Peyer's patch (tissue), 4 donors: Measurements from ENCODE around the gene SERPINB10. TPM values are rescaled to one million over a fixed set of nuclear protein-coding genes. Genes with fewer than 3 reads are reported as not detected.

Experiments used
- DNase-seq, 3 donors: peaks; one replicate each; pipeline ENCODE4 v3.0.0-alpha.2; 2017 to 2019
- H3K27ac ChIP-seq, 4 donors: fragments of 200-600 bp; sonication (generic); one replicate each; pipeline ENCODE4 v1.5.1; 2016 to 2019
- H3K27me3 ChIP-seq, 2 donors: fragments of 200-600 bp; sonication (generic); one replicate each; pipeline ENCODE4 v1.5.1; 2019
- H3K36me3 ChIP-seq, 3 donors: fragments of 200-600 bp; sonication (generic); one replicate each; pipeline ENCODE4 v1.5.1; 2016 to 2019
- H3K4me1 ChIP-seq, 4 donors: fragments of 200-600 bp; sonication (generic); one replicate each; pipeline ENCODE4 v1.5.1; 2016 to 2019
- H3K4me3 ChIP-seq, 4 donors: fragments of 200-600 bp; sonication (generic); 1 replicate in 3 of 4; 2 replicates in 1 of 4; pipeline ENCODE4 v1.5.1; 2016 to 2019; ENCODE audit warnings: mild to moderate bottlenecking in 1 of 4
- H3K9me3 ChIP-seq, 4 donors: fragments of 200-600 bp; sonication (generic); one replicate each; pipeline ENCODE4 v1.5.1; 2016 to 2019; ENCODE audit warnings: mild to moderate bottlenecking in 1 of 4
- CTCF ChIP-seq, 6 experiments: fragments of 450-650 bp in 4 of 6; fragments of 200-600 bp in 2 of 6; sonication (generic) in 1 of 6; IDR thresholded peaks; one replicate each; pipeline ENCODE4 v1.5.1; 2017 to 2019; ENCODE audit warnings: antibody characterized with exemption in 6 of 6, mild to moderate bottlenecking in 3 of 6, moderate library complexity in 1 of 6
- POLR2A ChIP-seq, 2 donors: fragments of 450-650 bp; IDR thresholded peaks; one replicate each; pipeline ENCODE4 v1.5.1; 2017; ENCODE audit warnings: antibody characterized with exemption in 2 of 2, mild to moderate bottlenecking in 2 of 2, moderate library complexity in 2 of 2
- total RNA-seq, 4 donors: library from RNA; depleted of rRNA; stranded (reverse); fragments of >200 nt; gene quantifications; one replicate each; pipeline ENCODE4 v1.1.0, GENCODE V29; 2016

SERPINB10 gene
- total RNA-seq, 4 donors from 2014 or later = not detected

DNA sequence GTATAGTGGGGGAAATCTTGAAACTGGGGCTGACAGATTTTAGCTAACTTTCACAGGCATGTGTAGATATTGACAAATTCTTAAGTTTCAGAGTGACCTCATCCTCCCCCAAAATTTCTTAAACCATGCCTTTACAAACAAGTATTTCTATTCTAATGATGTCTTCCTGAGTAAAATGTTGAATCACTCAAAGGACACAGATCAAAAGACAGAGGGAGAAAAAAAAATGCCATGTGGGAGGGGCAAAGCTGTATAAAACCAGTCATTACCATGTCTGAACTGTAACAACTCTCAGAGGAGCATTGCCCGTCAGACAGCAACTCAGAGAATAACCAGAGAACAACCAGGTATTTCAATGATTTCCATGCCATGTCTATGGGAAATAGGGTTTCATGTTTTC lies 20.3 kb upstream of the SERPINB10 start, which contains the start of gene SERPINB2:
SERPINB2 (plus strand) TSS at position 282 of the 400 bp plus-strand sequence. CDS start 3,740 bp downstream, outside the sequence.
- Histone ChIP-seq H3K27me3 (no peaks in the 10 kb centered on the region), H3K4me1 (no peaks in the 10 kb centered on the region), H3K9me3 (no peaks in the 10 kb centered on the region), H3K4me3 (no peak within 1 kb of the TSS), H3K27ac (no peak within 1 kb of the TSS), H3K36me3 (no peaks in the 10 kb centered on the region)
- no peak for TF ChIP-seq CTCF (IDR thresholded peaks at IDR 0.05)
- TF ChIP-seq POLR2A (IDR thresholded peaks at IDR 0.05) = no peak
- DNase-seq = no peak

DNA sequence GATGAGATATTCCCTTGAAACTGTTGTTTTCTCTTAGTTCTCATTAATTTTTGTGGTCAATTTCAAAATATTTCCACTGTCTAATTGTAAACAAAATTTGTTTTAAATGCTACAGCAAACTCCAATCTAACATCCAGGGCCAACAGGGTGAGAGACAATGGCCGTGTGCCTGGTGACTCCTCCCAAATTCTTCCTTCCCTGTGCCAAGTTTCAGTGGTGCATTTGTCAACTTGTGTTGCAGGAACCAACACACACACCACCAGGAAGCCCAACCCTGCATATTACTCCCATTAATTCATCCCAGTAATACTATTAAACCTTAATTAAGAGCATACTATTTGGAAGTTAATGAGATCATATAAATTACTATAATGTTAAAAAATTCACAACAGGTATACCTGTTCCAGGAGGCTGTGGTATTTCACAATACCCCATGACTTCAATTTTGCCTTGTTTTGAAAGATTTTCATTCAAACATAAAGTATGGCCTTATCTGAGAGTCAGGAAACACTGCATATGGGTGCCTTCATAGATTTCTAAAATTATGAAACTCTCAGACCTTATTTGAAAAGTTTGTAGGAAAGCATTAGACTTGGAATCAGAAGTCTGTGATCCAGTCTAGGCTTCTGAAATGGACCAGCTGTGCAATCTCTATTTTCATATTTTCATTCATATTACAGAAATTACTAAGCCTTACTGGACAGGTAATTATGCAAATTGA lies 19.1 kb upstream of the SERPINB10 start:
- Histone ChIP-seq H3K36me3 (no peaks in the 10 kb centered on the region), H3K9me3 (no peaks in the 10 kb centered on the region), H3K4me3 (no peak overlapping the region), H3K27me3 (no peaks in the 10 kb centered on the region), H3K4me1 (no peaks in the 10 kb centered on the region), H3K27ac (no peak overlapping the region)
- no peak for TF ChIP-seq CTCF (IDR thresholded peaks at IDR 0.05)
- no peak for DNase-seq

DNA sequence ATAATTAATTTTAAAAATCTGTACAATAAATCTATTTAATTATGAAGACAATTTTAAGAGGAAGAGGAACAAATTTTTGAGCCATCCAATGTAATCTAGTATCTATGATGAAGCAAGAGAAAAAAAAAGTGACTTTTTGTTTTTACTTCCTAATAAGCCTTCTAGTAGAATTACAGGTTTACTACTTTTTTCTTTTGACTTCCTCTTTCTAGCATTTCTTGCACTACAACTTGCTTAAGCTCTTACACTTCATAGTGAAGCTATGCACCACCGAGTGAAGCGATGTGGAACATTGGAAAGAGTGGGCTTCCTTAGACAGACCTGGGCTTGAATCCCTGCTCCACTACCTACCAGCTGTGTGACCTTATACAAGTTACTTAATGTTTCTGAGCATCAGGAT lies 18.1 kb upstream of the SERPINB10 start:
- Histone ChIP-seq H3K4me3 (no peak overlapping the region), H3K9me3 (no peaks in the 10 kb centered on the region), H3K27me3 (no peaks in the 10 kb centered on the region), H3K36me3 (no peaks in the 10 kb centered on the region), H3K27ac (no peak overlapping the region), H3K4me1 (no peaks in the 10 kb centered on the region)
- DNase-seq = no peak
- TF ChIP-seq CTCF (IDR thresholded peaks at IDR 0.05) (no peak), POLR2A (IDR thresholded peaks at IDR 0.05) (no peak)

GRCh38 chr18:63890237-63890949 lies 17.4 kb upstream of the SERPINB10 start:
- Histone ChIP-seq H3K9me3 (no peaks in the 10 kb centered on the region), H3K4me3 (no peak overlapping the region), H3K4me1 (no peaks in the 10 kb centered on the region), H3K27ac (no peak overlapping the region), H3K36me3 (no peaks in the 10 kb centered on the region), H3K27me3 (no peaks in the 10 kb centered on the region)
- no peak for DNase-seq
- no peak for TF ChIP-seq POLR2A (IDR thresholded peaks at IDR 0.05)
- no peak for TF ChIP-seq CTCF (IDR thresholded peaks at IDR 0.05)

GRCh38 chr18:63890950-63891304 lies 16.8 kb upstream of the SERPINB10 start:
- Histone ChIP-seq H3K4me1 (no peaks in the 10 kb centered on the region), H3K27me3 (no peaks in the 10 kb centered on the region), H3K36me3 (no peaks in the 10 kb centered on the region), H3K4me3 (no peak overlapping the region), H3K27ac (no peak overlapping the region), H3K9me3 (no peaks in the 10 kb centered on the region)
- TF ChIP-seq POLR2A (IDR thresholded peaks at IDR 0.05) (no peak), CTCF (IDR thresholded peaks at IDR 0.05) (peak in 3 of 6 experiments; percentile 34 to 39 (median 38))
- no peak for DNase-seq
